Effector CD4-positive, alpha-beta T cell (primary cell): ENCODE results near the gene RAB18.
"Not testable (repeated sequence)": the region's sequence is repeated elsewhere in the genome, so short reads cannot be mapped to it uniquely, and the experiment has no call there.

Source experiments
- DNase-seq: peaks from one replicate; pipeline ENCODE4 v3.0.0-alpha.2; 2020

Gene RAB18

DNA sequence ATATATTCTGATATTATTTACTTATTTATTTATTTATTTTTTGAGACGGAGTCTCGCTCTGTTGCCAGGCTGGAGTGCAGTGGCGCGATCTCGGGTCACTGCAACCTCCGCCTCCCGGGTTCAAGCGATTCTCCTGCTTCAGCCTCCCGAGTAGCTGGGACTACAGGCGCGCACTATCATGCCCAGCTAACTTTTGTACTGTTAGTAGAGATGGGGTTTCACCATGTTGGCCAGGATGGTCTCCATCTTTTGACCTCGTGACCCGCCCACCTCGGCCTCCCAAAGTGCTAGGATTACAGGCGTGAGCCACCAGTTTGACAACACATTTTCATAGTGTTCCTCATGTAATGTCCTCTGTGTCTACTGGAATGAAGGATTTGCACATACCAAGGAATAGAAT lies 1.4 kb downstream of the RAB18 start:
- DNase-seq: not testable (repeated sequence)

DNA sequence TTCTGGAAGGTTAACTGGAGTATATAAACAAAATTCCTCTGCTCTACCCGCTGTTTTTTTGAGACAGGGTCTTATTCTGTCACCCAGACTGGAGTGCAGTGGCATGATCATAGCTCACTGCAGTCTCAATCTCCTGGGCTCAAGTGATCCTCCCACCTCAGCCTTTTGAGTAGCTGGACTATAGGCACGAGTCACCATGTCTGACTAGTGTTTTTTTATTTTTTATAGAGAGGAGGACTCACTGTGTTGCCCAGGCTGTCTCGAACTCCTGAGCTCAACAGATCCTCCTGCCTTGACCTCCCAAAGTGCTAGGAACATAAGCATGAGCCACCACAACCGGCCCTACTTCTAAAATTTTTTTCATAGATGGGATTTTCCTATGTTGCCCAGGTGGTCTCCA lies 2.2 kb downstream of the RAB18 start:
- DNase-seq: no peak

DNA sequence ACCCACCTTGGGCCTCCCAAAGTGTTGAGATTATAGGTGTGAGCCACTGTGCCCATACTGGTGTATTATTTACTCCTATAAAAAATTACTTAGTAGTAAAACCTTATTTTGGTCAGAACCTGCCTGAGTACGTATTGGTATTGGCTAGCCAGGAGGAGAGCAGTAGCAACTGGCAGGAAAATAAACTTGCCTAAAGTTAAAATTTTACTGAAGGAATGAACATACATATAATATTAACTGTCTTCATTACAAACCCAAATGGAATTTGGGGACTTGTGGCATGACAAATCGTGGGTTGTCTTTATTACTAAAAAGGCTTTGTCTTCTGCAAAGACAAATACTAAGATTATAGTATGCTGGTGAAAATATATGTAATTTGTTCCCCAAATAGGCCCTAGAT lies 8.4 kb downstream of the RAB18 start:
- no peak for DNase-seq

DNA sequence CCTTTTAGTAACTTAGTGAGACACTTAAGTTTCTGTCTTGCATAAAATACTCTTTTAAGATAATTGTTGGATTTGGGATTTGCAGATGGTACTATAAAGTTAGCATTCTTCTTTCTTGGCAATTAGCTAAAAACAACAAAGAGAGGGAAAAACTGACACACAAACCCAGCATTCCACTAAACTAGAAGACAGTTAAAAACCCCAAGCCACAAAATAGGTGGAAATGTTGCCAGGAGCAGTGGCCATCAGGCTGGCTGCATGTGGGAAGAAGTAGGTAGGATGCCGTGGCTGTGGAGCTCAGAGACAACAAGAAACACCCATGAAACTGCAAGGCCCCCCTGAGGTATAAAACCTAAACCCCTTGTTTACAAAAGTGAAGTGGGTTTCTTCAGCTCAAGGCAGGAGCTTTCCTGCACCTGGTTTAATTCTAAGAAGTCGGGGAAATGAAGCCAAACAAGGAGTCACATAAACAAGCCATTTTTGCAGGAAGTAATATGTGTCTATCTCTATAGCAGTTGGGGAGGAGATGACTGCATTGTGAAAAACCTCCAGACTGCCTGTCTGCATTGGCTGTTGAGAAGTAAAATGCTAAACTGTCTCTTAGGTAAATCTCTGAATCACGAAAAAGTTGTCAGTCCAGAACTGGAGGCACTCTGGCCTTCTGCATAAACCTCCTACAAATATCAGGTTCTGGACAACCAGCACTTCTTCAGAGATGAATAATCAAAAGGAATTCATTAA lies 9.5 kb downstream of the RAB18 start:
- no peak for DNase-seq

DNA sequence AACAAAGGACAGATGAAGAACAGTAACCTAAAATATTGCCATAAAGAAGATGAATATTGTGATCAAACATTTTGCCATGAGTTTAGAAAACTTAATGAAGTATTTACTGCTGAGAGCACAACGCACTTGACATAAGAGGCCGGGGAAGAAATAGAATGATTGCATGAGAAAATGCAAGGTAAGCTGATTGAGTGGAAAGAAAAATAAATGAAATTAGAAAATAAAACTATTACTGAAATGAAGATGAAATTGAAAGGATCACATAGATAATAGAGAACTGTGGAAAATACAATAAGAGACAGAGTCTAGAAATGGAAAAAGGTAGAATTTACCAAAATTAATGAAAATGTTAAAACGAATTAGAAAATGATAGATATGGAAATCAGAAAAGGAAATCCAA lies 10.1 kb downstream of the RAB18 start:
- DNase-seq: no peak

DNA sequence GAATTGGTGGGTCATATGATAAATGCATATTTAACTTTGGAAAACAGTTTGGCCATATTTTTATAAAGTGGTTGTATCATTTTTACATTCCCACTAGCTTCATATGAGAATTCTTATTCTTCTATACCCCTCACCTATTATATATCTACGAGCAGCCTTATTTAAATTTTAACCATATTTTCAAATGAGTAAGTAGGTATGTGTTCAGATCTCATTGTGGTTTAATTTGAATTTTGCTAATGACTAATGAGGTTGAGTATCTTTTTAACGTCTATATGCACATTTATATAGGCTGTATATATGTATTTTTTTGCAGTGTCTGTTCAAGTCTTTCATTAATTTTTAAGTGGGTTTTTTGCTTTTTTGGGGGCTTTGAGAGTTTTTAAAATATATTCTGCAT lies 14.2 kb downstream of the RAB18 start:
- DNase-seq: no peak

DNA sequence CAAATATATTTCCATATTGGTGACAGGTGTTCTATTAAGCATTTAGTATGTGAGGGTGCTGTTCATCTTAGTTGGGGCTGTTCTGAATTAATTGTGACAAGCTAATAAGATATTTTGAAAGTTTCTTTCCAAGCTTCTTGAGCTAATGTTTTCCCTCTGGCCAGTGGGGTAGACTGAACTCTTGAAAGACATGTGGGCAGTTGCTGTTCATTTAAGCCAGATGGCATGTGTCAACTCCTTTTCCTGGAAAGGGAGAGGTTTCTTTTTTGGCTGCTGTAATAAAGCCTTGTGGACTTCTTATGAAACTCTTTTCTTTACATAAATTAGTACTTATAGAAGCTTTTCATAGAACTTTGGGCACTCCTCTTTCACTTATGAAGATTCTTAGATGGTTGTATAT lies 21.7 kb downstream of the RAB18 start:
- DNase-seq: no peak

DNA sequence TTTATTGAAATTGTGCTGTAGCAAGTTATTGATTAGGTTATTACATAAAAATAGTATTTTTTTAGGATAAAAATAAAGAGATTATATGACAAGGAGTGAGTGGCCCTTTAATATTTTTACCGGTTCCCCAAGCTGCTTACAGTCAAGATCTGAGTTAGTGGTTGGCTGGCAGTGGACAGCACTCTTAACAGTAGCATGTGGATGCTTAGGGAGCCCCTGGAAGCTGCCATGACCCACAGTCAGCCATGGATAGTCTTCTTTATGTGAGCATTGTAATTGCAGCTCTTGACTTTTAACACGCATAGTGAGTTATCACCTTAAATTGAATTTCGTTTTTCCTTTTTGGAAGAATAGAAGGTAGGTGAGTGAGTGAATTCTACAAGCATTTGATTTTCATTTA lies 22.1 kb downstream of the RAB18 start:
- no peak for DNase-seq

DNA sequence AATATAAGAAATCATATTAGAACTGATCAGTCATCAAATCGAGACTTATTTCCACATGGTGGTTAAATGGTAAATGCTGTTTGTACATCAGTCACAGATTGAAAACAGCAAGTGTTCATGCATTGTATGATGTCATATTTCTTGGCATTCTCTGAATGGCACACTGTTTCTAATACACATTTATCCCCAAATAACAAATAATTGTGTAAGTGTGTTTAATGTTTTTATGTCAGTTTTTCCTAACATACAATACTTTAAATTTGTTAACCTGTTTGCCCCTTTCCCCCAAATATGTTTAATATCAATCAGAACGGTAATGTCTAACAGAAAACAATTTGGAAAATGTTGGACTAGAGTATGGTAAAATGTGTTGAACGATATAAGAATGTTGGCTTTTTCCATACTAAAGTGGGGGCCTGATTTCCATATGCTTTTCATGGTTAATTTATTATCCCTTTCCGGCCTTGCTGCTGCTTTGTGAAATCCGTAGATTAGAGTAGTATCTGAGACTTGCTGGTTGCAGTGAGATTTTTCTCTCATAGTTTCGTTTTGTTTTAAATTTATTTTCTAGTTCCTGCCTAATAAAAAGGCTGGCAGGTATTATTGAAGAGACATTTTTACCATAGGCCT lies 23.7 kb downstream of the RAB18 start:
- no peak for DNase-seq

DNA sequence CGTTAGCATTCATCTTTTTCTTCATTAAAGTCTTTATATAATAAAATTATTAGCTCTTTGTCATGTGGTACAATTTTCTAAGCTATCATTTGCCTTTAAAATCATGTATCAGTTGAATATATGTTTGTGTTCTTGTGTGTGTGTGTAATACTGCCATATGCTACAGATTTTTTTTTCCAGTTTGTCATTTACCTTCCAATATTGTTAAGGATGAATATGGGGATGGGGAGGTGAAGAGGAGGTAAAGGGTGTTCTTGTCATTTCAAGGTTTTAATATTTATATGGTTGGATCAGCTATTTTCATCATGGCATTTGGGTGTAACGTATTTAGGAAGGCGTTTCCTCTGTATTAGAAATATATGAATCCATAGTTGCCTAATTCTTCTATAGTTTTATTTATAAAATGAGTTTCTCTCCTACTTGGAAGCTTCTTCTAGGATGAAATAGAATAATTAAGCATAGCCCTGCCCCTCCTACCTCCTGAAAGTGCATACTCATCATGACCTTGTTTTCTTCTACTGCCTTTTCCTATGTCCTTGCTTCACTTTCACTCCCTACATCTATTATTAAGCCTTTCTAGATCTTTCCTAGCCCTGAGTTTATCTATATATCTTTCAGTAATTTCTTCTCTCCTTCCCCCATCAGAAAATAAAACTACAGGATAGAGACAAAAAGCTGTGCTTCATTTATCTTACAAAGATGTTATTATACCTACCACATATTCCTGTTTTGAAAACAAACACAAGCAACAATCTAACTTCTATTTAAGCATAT lies 25.1 kb downstream of the RAB18 start:
- DNase-seq: no peak

DNA sequence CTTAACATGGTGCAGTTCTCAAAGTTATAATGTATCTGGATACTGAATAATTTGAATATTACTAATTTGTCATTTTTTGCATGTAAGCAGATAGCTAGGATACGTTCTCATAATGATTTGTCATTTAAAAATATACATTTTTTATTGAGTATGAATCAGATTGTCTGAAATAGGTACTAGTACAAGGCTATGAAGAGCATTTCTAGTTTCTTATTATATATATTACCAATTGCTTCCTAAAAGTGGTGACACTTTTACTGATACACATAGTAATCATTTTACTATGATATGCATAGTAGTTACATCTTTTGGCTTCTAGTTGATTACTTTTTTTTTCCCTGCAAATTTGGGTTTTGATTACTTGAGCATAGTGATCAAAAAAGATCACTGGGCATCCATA lies 26.4 kb downstream of the RAB18 start:
- no peak for DNase-seq

DNA sequence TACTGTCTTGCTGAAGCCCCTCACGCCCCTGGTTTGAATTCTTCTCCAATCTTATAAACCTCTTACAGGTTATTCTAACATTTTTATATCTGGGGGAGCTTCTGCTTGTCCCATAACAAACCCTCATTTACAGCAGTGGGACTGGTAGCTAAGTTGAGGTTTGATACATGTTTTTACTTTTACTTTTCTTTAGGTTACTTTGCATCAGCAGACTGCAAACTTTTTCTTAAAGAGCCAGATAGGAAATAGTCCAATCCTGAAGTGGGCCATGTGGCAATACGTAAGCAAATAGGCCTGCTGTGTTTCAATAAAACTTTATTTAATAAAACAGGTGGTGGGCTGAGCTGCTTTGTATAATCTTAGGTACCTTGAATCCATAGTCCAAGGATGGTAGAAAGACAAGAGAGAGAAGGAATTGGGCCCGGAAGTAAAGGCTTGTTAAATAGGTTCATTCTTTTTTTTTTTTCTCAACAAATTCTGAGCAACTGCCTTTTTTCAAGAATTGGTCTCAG lies 27.3 kb downstream of the RAB18 start:
- no peak for DNase-seq

DNA sequence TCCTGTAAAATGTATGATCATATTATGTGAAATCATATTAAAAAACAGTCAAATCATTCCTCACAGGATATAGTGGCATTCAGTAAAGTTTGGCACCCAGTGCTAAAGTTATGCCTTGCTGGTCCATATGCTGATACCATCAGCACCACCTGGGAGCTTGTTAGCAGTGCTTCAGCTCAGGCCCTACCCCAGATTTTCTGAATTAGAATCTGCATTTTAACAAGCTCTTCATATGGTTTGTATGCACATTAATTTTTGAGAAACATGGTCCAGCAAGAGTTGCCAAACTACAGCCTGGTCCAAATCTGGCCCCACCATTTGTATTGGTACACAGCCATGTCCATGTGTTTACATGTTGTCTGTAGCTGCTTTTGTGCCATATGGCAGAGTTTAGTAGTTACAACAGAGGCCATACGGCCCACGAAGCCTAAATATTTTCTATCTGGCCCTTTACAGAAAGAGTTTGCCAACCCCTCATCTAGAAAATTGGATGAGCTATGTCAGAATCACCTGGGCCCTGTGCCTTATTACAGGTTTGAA lies 30.1 kb downstream of the RAB18 start:
- DNase-seq: no peak

DNA sequence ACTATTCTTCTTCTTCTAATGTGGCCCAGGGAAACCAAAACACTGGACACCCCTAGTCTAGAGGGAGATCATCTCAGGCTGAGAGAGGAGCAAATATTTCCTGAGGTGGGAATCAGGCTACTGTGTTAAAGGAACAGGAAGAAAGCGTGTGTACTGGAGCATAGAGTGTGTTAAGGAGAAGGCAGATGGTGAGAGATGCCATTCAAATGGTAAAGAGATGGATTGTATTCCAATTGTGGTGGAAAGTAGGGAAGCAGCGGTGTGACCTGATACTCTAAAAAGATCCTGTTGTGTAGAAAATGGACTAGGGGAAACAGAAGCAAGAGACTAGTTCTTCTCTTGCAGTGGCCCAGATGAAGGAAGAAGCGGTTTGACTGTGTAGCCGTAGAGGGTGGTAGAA lies 31.2 kb downstream of the RAB18 start:
- DNase-seq: no peak

DNA sequence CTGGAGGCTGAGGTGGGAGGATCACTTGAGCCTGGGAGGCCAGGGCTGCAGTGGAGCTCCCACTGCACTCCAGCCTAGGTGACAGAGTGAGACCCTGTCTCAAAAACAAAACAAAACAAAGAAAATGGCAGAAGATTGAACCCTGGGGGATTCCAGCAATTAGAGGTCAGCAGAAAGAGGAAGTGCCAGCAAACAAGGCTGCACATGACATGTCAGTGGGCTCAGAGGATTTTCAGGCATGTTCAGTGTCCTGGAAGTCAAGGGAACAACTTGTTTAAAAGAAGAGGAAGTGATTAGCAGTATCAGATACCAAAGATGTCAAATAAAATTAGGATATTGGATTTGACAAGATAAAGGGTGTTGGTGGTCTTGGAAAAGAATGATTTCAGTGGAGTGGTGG lies 32.3 kb downstream of the RAB18 start:
- DNase-seq: no peak

DNA sequence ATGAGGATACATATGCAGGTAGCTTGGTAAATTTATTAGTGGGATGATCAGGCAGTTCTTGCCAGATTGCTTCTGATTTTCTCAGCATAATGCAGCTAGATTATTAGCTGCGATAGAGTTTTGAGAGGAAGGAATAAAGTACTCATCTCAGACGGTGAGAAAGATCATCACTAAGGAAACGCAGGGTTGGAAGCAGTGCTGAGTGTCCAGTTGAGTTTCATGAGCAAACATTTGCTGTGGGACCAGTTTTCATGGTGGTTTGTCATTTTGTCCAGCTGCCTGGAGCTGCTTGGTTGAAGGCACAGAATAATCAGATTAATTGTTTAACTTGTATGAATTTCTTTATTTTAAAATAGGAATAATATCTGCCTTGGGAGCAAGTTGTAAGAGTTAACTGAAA lies 33.1 kb downstream of the RAB18 start:
- no peak for DNase-seq

DNA sequence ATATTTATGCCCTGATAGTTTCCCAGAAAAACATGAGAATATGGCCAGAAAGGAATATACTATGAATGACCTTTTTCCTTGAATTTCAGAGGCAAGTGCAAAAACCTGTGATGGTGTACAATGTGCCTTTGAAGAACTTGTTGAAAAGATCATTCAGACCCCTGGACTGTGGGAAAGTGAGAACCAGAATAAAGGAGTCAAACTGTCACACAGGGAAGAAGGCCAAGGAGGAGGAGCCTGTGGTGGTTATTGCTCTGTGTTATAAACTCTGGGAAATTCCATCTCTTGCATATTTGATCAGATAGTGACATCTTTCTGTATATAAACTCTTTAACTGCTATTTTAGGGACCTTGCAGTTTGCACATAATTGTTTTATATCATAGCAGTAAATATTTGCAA lies 33.7 kb downstream of the RAB18 start:
- no peak for DNase-seq

DNA sequence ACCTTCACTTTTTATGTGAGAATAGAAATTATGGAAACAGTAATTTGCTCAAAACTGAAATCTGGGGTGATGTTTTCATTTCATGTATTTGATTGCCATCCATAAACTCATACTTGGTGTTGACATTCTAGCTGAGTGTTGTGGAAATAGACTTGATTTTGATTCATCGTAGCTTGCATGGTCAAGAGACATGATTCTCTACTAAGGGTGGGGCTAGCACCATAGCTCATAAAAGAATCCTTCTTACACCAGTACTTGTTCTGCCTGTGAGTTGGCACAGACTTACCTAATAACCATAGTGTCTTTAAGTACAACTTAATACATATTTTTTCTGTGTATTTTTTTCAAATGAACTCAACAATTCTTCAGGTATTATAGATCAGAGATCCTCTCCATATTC lies 36.6 kb downstream of the RAB18 start:
- DNase-seq: no peak

DNA sequence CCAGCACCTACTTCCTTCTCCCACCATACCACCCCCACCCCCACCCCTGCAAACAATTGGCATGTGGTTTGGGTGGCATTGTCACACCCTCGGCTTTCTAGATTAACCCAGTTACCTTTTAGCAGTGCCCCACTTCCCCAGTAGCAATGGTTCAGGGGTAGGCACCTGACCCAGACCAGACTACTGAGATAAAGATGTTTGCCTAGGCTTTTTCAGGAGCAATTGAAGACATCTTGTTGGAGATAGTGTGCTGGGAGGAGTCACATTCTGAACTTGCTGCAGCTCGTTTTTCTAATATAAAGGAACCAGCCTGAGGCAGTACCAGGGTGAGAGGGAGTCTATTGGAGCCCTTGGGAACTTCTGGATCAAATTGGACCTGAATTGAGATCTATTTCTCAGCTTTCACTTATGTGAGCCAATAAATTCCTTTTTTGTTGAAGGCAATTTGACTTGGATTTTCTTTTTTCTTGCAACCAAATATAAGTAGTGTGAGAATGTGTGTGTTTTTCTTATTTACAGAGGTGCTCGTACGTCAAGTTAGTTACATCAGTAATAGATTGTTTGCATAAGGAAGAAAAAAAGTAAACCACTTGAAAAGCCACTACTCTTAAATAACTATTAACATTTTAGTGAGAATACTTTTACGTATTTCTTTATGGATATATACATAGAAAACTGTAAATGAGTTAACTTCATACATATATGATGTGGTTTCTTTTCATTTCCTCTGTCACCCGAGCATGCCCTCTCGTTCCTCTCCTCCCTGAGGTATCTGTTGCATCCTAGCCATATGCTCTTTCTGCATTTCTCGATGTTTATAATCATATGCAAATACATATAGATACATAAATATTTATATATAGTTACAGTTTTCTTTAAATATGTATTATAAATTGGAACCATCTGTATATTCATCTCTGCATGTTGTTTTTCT lies 38.0 kb downstream of the RAB18 start:
- DNase-seq: no peak

DNA sequence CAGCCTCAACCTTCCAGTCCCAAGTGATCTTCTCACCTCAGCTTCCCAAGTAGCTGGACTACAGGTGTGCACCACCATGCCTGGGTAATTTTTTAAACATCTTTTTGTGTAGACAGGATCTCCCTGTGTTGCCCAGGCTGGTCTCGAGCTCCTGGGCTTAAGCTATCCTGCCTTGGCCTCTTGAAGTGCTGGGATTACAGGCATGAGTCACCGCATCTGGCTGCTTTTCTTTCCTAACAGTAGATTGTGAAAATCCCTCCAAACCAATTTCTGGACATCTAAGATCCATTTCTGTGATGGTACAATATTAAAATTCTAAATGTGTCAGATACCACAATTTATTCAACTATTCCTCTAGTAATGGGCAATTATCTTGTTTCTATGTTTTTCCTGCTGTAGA lies 38.7 kb downstream of the RAB18 start:
- no peak for DNase-seq

DNA sequence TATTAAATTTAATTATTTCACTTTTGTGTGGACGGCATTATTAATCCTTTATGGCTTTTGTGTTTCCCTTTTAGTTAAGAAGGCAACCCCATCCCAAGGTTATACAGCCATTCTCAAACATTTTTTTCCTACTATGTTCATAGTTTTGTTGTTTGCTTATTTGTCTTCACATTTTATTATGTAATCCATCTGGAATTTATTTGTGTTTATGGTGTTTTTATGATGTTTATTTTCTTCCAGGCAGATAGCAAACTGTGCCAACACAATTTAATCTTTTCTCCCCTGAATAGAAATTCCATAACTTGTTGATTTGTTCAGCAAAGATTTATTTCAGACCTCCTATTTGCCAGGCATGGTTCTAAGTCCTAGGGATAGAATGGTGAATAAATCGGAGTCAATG lies 42.9 kb downstream of the RAB18 start:
- DNase-seq: no peak

DNA sequence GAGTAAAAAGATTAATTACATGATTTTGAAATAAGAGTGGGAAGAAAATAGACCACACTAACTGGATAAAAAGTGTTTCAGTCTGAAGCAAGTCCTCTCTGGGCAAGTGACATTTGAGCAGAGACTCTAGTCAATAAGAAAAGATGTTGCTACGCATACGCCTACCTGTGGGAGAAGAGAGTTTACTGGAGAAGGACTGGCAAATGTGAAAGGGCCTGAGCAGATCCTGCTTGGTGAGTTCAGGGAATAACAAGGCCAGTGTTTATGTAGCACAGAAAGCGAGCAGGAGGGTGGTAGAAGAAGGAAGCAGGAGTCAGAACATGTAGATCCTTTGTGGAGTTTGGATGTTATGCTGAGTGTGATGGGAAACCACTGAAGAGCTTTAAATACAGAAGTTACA lies 43.4 kb downstream of the RAB18 start:
- DNase-seq: no peak

DNA sequence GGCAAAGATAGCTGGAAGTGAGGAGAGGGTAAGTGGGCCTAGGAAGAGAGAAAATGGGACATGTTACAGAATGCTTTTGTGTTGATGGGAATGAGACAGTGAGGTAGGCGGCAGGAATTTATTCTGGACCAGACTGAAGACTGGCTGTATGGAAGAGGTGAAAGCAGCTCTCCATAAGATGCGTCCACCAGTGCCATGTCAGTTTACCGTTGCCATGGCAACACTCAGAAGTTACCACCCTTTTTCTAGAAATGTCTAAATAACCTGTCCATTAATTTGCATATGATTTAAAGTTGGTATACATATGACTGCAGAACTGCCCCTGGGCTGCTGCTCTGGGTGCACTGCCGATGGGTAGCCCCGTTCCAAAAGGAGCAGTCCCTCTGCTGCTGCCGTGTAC lies 46.7 kb downstream of the RAB18 start:
- DNase-seq: no peak
